ENCODE measurements around the gene SPACA4.
"Not testable (repeated sequence)": the region's sequence is repeated elsewhere in the genome, so short reads cannot be mapped to it uniquely, and the experiment has no call there.

The SPACA4 gene

GRCh38 chr19:48618916-48619691 lies 12.6 kb downstream of the SPACA4 start, which contains the start of the genes RPL18 and SPHK2:
Gene RPL18 (minus strand): TSS chr19:48619178. CDS start chr19:48619143, 35 bp downstream.
Gene SPHK2 (plus strand): TSS chr19:48619506. CDS start chr19:48620515, 1,009 bp downstream.
- peak; percentile 88 for DNase-seq (ENCODE audit: low read depth)

GRCh38 chr19:48619692-48620585 lies 13.4 kb downstream of the SPACA4 start:
- DNase-seq (ENCODE audit: low read depth), result no peak

- DNase-seq (ENCODE audit: low read depth), result no peak
These were observed 17.1 kb downstream of the SPACA4 start for GRCh38 chr19:48623556-48624066.

- DNase-seq (ENCODE audit: low read depth), result peak; percentile 87
These were observed 17.6 kb downstream of the SPACA4 start for GRCh38 chr19:48624067-48624594.

- no peak for DNase-seq (ENCODE audit: low read depth)
These were observed 18.5 kb downstream of the SPACA4 start for GRCh38 chr19:48624791-48625723.

- no peak for DNase-seq (ENCODE audit: low read depth)
These were observed 19.4 kb downstream of the SPACA4 start for GRCh38 chr19:48625891-48626327.

GRCh38 chr19:48627201-48627864 lies 20.8 kb downstream of the SPACA4 start:
- DNase-seq (ENCODE audit: low read depth), result no peak

- DNase-seq (ENCODE audit: low read depth), result no peak
These were observed 21.3 kb downstream of the SPACA4 start for GRCh38 chr19:48627865-48628314.

GRCh38 chr19:48628486-48629296 lies 22.1 kb downstream of the SPACA4 start:
- DNase-seq (ENCODE audit: low read depth), result no peak

- DNase-seq (ENCODE audit: low read depth), result no peak
These were observed 22.7 kb downstream of the SPACA4 start for GRCh38 chr19:48629297-48629598.

GRCh38 chr19:48629599-48630295 lies 23.2 kb downstream of the SPACA4 start:
- DNase-seq (ENCODE audit: low read depth), result no peak

GRCh38 chr19:48630296-48631063 lies 23.9 kb downstream of the SPACA4 start:
- DNase-seq (ENCODE audit: low read depth), result no peak

- no peak for DNase-seq (ENCODE audit: low read depth)
These were observed 24.7 kb downstream of the SPACA4 start for GRCh38 chr19:48631225-48631624.

GRCh38 chr19:48632286-48632685 lies 25.7 kb downstream of the SPACA4 start:
- DNase-seq (ENCODE audit: low read depth), result not testable (repeated sequence)

GRCh38 chr19:48632692-48633147 lies 26.2 kb downstream of the SPACA4 start:
- no peak for DNase-seq (ENCODE audit: low read depth)

GRCh38 chr19:48633148-48634035 lies 26.9 kb downstream of the SPACA4 start:
- DNase-seq (ENCODE audit: low read depth), result no peak

GRCh38 chr19:48634036-48634342 lies 27.4 kb downstream of the SPACA4 start:
- no peak for DNase-seq (ENCODE audit: low read depth)
